ENCODE measurements around the gene SUMO3.

DNA sequence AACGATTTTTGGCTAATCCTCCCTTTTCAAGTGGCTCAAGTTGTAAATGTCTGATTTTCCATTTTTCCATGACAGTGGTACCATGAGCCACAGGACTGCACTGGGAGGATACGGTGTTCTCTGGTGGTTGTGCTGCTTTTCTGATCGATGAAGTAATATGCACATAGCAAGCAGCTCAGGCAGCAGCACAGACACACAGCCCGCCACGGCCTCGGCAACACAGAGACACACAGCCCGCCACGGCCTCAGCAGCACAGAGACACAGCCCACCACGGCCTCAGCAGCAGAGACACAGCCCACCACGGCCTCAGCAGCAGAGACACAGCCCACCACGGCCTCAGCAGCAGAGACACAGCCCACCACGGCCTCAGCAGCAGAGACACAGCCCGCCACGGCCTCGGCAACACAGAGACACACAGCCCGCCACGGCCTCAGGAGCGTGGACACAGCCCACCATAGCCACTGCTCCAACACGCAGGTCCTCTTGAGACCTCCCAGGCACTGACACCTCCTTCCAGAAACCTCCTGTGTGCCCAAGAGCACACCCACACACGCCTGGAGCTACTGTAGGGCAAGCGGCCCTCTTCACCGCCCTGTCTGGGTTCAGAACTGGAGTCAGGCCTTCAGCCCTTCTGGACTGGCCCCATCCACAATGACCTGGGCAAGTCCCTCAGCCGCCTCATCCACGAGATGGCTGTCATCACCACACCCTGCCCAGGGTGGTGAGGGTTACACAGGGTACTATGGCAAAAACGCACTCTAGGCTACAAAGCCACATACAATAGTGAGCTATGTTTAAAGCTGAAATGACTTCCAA is 45.2 kb upstream of the SUMO3 start:
- TF ChIP-seq EP300 (IDR thresholded peaks at IDR 0.05) (no peak), POLR2A (IDR thresholded peaks at IDR 0.05) (no peak), CTCF (IDR thresholded peaks at IDR 0.05) (no peak)
